ENCODE results near the gene NUFIP2.
"Not testable (repeated sequence)": the region's sequence is repeated elsewhere in the genome, so short reads cannot be mapped to it uniquely, and the experiment has no call there.

Gene NUFIP2

DNA sequence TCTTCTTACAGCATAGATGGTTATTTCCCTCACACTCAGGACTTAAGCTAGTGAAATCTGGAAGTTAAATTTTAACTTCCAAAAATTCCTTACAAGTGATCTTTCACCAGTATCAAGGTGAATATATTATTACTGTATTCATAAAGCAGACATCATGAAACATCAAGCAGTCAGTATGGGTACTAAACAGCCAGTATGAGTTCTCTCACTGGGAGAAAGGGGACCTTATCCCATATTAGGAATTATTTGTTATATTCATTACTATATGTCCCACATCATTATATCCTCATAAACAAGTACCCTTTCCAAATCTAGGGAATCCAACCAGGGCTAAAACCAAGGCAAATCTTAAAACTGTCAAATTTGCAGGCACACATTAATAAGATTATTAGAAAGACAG is 15.3 kb downstream of the NUFIP2 start:
- H3K9ac ChIP-seq (ENCODE audit: low read length), result no peak overlapping the region
- H2AK5ac ChIP-seq (ENCODE audit: low read length), result no peak overlapping the region
- H2BK5ac ChIP-seq (ENCODE audit: low read depth, low read length, poor library complexity), result no peak overlapping the region
- peaks cover 24% of the 10 kb centered on the region for H3K79me2 ChIP-seq (ENCODE audit: control insufficient read depth, insufficient read depth, low read length, poor library complexity)
- no peak overlapping the region for H3K4me2 ChIP-seq (ENCODE audit: low read length)
- H3K79me1 ChIP-seq (ENCODE audit: low read length), result no peaks in the 10 kb centered on the region
- no peak overlapping the region for H3K27ac ChIP-seq (ENCODE audit: low read depth, low read length)
- no peak overlapping the region for H3K14ac ChIP-seq (ENCODE audit: low read length)
- H2AFZ ChIP-seq (ENCODE audit: insufficient read depth, low read length, poor library complexity), result no peak overlapping the region
- no peak overlapping the region for H2BK12ac ChIP-seq (ENCODE audit: low read length)
- H4K91ac ChIP-seq (ENCODE audit: low read depth, low read length), result no peak overlapping the region
- no peaks in the 10 kb centered on the region for H3K27me3 ChIP-seq (ENCODE audit: insufficient read depth, low read length)
- H4K12ac ChIP-seq (ENCODE audit: low read depth, low read length), result no peak overlapping the region
- no peak overlapping the region for H3K4ac ChIP-seq (ENCODE audit: low read depth, low read length)
- peaks cover 0 to 4% of the 10 kb centered on the region in 2 experiments for H3K4me1 ChIP-seq (ENCODE audit: control insufficient read depth in 1 of 2, insufficient read depth in 2 of 2, low read length in 2 of 2)
- no peaks in the 10 kb centered on the region for H3K9me3 ChIP-seq (ENCODE audit: insufficient read depth, low read depth, low read length)
- no peak overlapping the region for H2BK120ac ChIP-seq (ENCODE audit: insufficient read depth, low read length, poor library complexity)
- H3K4me3 ChIP-seq (ENCODE audit: low read depth, low read length), result no peak overlapping the region
- no peak for DNase-seq
- H4K8ac ChIP-seq (ENCODE audit: low read depth, low read length), result no peak overlapping the region
- H3K36me3 ChIP-seq (ENCODE audit: control insufficient read depth in 1 of 2, insufficient read depth in 2 of 2, low read length in 2 of 2), result peaks cover 39 to 44% of the 10 kb centered on the region in 2 experiments
- no peak overlapping the region for H3K23ac ChIP-seq (ENCODE audit: low read length)
- no peak overlapping the region for H3K18ac ChIP-seq (ENCODE audit: low read length)

DNA sequence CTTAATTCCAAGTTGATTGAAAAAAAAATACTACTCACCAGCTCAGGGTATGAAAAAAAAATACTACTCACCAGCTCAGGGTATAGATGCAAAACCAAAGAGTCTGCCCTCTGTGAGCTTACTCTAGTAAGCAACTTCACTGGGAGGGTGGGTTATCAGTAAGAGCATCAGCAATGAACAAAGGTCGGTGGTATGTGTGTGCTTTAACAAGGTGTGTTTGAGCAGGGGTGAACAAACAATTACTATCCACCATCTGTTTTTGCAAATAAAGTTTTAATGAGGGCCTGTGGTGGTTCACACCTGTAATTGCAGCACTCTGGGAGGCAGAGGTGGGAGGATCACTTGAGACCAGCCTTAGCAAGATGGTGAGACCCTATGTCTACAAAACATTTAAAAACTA is 20.0 kb downstream of the NUFIP2 start:
- no peak overlapping the region for H3K4me3 ChIP-seq (ENCODE audit: low read depth, low read length)
- H3K27ac ChIP-seq (ENCODE audit: low read depth, low read length), result no peak overlapping the region
- no peaks in the 10 kb centered on the region for H3K27me3 ChIP-seq (ENCODE audit: insufficient read depth, low read length)
- no peaks in the 10 kb centered on the region for H3K79me1 ChIP-seq (ENCODE audit: low read length)
- H4K91ac ChIP-seq (ENCODE audit: low read depth, low read length), result no peak overlapping the region
- H3K36me3 ChIP-seq (ENCODE audit: control insufficient read depth in 1 of 2, insufficient read depth in 2 of 2, low read length in 2 of 2), result peaks cover 28 to 29% of the 10 kb centered on the region in 2 experiments
- no peak overlapping the region for H3K18ac ChIP-seq (ENCODE audit: low read length)
- no peak overlapping the region for H4K8ac ChIP-seq (ENCODE audit: low read depth, low read length)
- WGBS (ENCODE audit: extremely low coverage, insufficient coverage, insufficient read length), result no CpG with 5 or more reads among the region's 1 CpG
- no peak overlapping the region for H3K9ac ChIP-seq (ENCODE audit: low read length)
- H2AFZ ChIP-seq (ENCODE audit: insufficient read depth, low read length, poor library complexity), result no peak overlapping the region
- no peak overlapping the region for H2BK12ac ChIP-seq (ENCODE audit: low read length)
- H3K9me3 ChIP-seq (ENCODE audit: insufficient read depth, low read depth, low read length), result no peaks in the 10 kb centered on the region
- no peak overlapping the region for H2AK5ac ChIP-seq (ENCODE audit: low read length)
- no peak overlapping the region for H2BK5ac ChIP-seq (ENCODE audit: low read depth, low read length, poor library complexity)
- H3K79me2 ChIP-seq (ENCODE audit: control insufficient read depth, insufficient read depth, low read length, poor library complexity), result peaks cover 13% of the 10 kb centered on the region
- DNase-seq, result no peak
- H3K4me2 ChIP-seq (ENCODE audit: low read length), result no peak overlapping the region
- no peak overlapping the region for H3K14ac ChIP-seq (ENCODE audit: low read length)
- H3K4ac ChIP-seq (ENCODE audit: low read depth, low read length), result peak overlapping the region; percentile 47
- no peak overlapping the region for H3K23ac ChIP-seq (ENCODE audit: low read length)
- H3K4me1 ChIP-seq (ENCODE audit: control insufficient read depth in 1 of 2, insufficient read depth in 2 of 2, low read length in 2 of 2), result no peaks in the 10 kb centered on the region
- no peak overlapping the region for H4K12ac ChIP-seq (ENCODE audit: low read depth, low read length)
- H2BK120ac ChIP-seq (ENCODE audit: insufficient read depth, low read length, poor library complexity), result no peak overlapping the region

GRCh38 chr17:29271980-29272379 is 22.0 kb downstream of the NUFIP2 start:
- not testable (repeated sequence) for H3K23ac ChIP-seq (ENCODE audit: low read length); H3K79me2 ChIP-seq (ENCODE audit: control insufficient read depth, insufficient read depth, low read length, poor library complexity); H3K4me2 ChIP-seq (ENCODE audit: low read length); H3K9me3 ChIP-seq (ENCODE audit: insufficient read depth, low read depth, low read length); H2AFZ ChIP-seq (ENCODE audit: insufficient read depth, low read length, poor library complexity); H3K79me1 ChIP-seq (ENCODE audit: low read length); H3K14ac ChIP-seq (ENCODE audit: low read length); H4K12ac ChIP-seq (ENCODE audit: low read depth, low read length); H3K9ac ChIP-seq (ENCODE audit: low read length); H4K8ac ChIP-seq (ENCODE audit: low read depth, low read length); H3K4ac ChIP-seq (ENCODE audit: low read depth, low read length); H2BK5ac ChIP-seq (ENCODE audit: low read depth, low read length, poor library complexity); H2BK12ac ChIP-seq (ENCODE audit: low read length); H3K18ac ChIP-seq (ENCODE audit: low read length); H3K27ac ChIP-seq (ENCODE audit: low read depth, low read length); H2BK120ac ChIP-seq (ENCODE audit: insufficient read depth, low read length, poor library complexity); H3K4me3 ChIP-seq (ENCODE audit: low read depth, low read length); DNase-seq; H2AK5ac ChIP-seq (ENCODE audit: low read length); H4K91ac ChIP-seq (ENCODE audit: low read depth, low read length); H3K27me3 ChIP-seq (ENCODE audit: insufficient read depth, low read length); H3K4me1 ChIP-seq (ENCODE audit: control insufficient read depth in 1 of 2, insufficient read depth in 2 of 2, low read length in 2 of 2)
- peaks cover 30 to 31% of the 10 kb centered on the region in 2 experiments for H3K36me3 ChIP-seq (ENCODE audit: control insufficient read depth in 1 of 2, insufficient read depth in 2 of 2, low read length in 2 of 2)
- WGBS (ENCODE audit: extremely low coverage, insufficient coverage, insufficient read length), result no CpG with 5 or more reads among the region's 9 CpGs

GRCh38 chr17:29263916-29264315 is 30.0 kb downstream of the NUFIP2 start:
- H3K14ac ChIP-seq (ENCODE audit: low read length), result no peak overlapping the region
- peaks cover 17 to 22% of the 10 kb centered on the region in 2 experiments for H3K36me3 ChIP-seq (ENCODE audit: control insufficient read depth in 1 of 2, insufficient read depth in 2 of 2, low read length in 2 of 2)
- H3K79me2 ChIP-seq (ENCODE audit: control insufficient read depth, insufficient read depth, low read length, poor library complexity), result no peaks in the 10 kb centered on the region
- H2BK120ac ChIP-seq (ENCODE audit: insufficient read depth, low read length, poor library complexity), result no peak overlapping the region
- no peaks in the 10 kb centered on the region for H3K27me3 ChIP-seq (ENCODE audit: insufficient read depth, low read length)
- DNase-seq, result no peak
- H2BK5ac ChIP-seq (ENCODE audit: low read depth, low read length, poor library complexity), result no peak overlapping the region
- no peak overlapping the region for H2AFZ ChIP-seq (ENCODE audit: insufficient read depth, low read length, poor library complexity)
- H3K4me2 ChIP-seq (ENCODE audit: low read length), result no peak overlapping the region
- no CpG with 5 or more reads among the region's 5 CpGs for WGBS (ENCODE audit: extremely low coverage, insufficient coverage, insufficient read length)
- H4K12ac ChIP-seq (ENCODE audit: low read depth, low read length), result no peak overlapping the region
- no peaks in the 10 kb centered on the region for H3K79me1 ChIP-seq (ENCODE audit: low read length)
- H2BK12ac ChIP-seq (ENCODE audit: low read length), result no peak overlapping the region
- no peak overlapping the region for H3K18ac ChIP-seq (ENCODE audit: low read length)
- H3K9ac ChIP-seq (ENCODE audit: low read length), result no peak overlapping the region
- no peak overlapping the region for H3K23ac ChIP-seq (ENCODE audit: low read length)
- no peak overlapping the region for H4K91ac ChIP-seq (ENCODE audit: low read depth, low read length)
- H3K4ac ChIP-seq (ENCODE audit: low read depth, low read length), result no peak overlapping the region
- H3K4me1 ChIP-seq (ENCODE audit: control insufficient read depth in 1 of 2, insufficient read depth in 2 of 2, low read length in 2 of 2), result no peaks in the 10 kb centered on the region
- no peak overlapping the region for H3K4me3 ChIP-seq (ENCODE audit: low read depth, low read length)
- H3K9me3 ChIP-seq (ENCODE audit: insufficient read depth, low read depth, low read length), result no peaks in the 10 kb centered on the region
- H4K8ac ChIP-seq (ENCODE audit: low read depth, low read length), result no peak overlapping the region
- H2AK5ac ChIP-seq (ENCODE audit: low read length), result no peak overlapping the region
- H3K27ac ChIP-seq (ENCODE audit: low read depth, low read length), result no peak overlapping the region
